HL-60 (cell line): Measurements from ENCODE around the gene RAB3C.

ENCODE experiments used
- DNase-seq, 2 experiments: peaks; one replicate each; pipeline ENCODE4 v3.0.0-alpha.2; 2010 to 2020; ENCODE audit warnings: low read depth in 1 of 2, low spot score in 1 of 2
- H3K27ac ChIP-seq: fragments of 250-450 bp; sonication (Bioruptor Pico); replicated peaks from 2 replicates; pipeline ENCODE4 v1.5.1; 2020; ENCODE audit warnings: mild to moderate bottlenecking, moderate library complexity
- H3K27me3 ChIP-seq: fragments of 250-450 bp; sonication (Bioruptor Pico); 2 replicates; pipeline ENCODE4 v1.5.1; 2021; ENCODE audit warnings: mild to moderate bottlenecking, moderate library complexity; ENCODE audit not compliant: insufficient read depth, poor library complexity, severe bottlenecking
- H3K4me3 ChIP-seq: replicated peaks from 2 replicates; pipeline ENCODE4 v1.5.1; 2011; ENCODE audit warnings: mild to moderate bottlenecking, control low read depth, low read length; ENCODE audit not compliant: insufficient read depth
- GABPA ChIP-seq: IDR thresholded peaks from 2 replicates; pipeline ENCODE4 v1.6.1; 2012; ENCODE audit warnings: low read depth
- POLR2AphosphoS5 ChIP-seq: IDR thresholded peaks from 2 replicates; pipeline ENCODE4 v1.6.1; 2012; ENCODE audit warnings: low read depth
- SPI1 ChIP-seq: IDR thresholded peaks from 2 replicates; pipeline ENCODE4 v1.6.1; 2012; ENCODE audit warnings: low read depth, mild to moderate bottlenecking, borderline replicate concordance
- TF ChIP-seq, protein P1 (sequence below): IDR thresholded peaks from one replicate; pipeline ENCODE4 v1.5.1; 2011; ENCODE audit warnings: low read length, control low read depth, inconsistent platforms; ENCODE audit not compliant: insufficient read depth
- TF ChIP-seq, protein P2 (sequence below): IDR thresholded peaks from 2 replicates; pipeline ENCODE4 v1.6.1; 2012; ENCODE audit warnings: low read depth; ENCODE audit not compliant: insufficient replicate concordance

The RAB3C gene

DNA sequence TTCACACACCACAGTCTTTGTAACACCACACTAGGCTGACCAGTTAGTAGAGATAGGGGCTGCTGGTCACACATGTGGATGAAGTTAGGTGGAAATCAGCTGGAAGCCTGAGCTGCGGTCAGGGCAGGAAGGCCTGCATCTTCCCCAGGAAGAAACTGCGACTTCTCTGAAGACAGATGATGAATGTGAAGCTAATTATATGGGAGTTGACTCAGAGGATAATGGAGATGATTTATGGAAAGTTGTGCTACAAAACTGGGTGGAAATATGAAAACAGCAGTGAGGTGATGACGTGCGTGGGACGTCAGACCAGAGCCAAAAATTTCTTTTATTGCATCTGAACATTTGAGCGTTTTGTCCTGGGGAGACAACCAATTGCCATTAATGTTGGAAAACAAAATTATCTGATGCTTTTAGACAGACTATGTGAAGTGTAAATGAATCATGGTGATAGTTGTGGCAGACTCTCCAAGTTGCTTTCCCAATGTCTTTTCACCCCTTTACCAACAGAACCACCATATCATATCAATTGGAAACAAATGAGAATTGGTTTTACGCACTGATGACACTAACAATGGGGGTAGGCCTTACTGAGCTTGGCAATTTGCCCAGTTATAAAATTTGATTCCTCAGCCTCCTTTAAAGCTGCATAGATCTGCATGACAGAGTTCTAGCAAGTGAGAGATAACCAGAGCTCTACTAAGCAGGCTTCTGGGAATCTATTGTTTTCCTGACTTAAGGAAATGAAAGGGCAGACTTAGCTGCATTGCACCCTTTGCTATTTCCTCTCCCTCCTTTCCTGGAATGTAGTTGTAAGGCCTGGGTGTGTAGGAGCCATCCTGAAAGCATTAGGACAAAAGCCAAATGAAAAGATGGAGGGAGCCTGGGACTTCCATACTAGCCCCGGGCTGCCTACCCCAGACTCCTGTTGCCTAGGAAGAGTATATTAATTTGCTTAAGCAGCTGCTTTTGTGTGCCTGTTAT lies 84.0 kb downstream of the RAB3C start:
- TF ChIP-seq, protein P1, sequence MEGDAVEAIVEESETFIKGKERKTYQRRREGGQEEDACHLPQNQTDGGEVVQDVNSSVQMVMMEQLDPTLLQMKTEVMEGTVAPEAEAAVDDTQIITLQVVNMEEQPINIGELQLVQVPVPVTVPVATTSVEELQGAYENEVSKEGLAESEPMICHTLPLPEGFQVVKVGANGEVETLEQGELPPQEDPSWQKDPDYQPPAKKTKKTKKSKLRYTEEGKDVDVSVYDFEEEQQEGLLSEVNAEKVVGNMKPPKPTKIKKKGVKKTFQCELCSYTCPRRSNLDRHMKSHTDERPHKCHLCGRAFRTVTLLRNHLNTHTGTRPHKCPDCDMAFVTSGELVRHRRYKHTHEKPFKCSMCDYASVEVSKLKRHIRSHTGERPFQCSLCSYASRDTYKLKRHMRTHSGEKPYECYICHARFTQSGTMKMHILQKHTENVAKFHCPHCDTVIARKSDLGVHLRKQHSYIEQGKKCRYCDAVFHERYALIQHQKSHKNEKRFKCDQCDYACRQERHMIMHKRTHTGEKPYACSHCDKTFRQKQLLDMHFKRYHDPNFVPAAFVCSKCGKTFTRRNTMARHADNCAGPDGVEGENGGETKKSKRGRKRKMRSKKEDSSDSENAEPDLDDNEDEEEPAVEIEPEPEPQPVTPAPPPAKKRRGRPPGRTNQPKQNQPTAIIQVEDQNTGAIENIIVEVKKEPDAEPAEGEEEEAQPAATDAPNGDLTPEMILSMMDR: no peak
- TF ChIP-seq GABPA: no peak
- no peak for TF ChIP-seq POLR2AphosphoS5
- no peak for TF ChIP-seq SPI1
- TF ChIP-seq, protein P2, sequence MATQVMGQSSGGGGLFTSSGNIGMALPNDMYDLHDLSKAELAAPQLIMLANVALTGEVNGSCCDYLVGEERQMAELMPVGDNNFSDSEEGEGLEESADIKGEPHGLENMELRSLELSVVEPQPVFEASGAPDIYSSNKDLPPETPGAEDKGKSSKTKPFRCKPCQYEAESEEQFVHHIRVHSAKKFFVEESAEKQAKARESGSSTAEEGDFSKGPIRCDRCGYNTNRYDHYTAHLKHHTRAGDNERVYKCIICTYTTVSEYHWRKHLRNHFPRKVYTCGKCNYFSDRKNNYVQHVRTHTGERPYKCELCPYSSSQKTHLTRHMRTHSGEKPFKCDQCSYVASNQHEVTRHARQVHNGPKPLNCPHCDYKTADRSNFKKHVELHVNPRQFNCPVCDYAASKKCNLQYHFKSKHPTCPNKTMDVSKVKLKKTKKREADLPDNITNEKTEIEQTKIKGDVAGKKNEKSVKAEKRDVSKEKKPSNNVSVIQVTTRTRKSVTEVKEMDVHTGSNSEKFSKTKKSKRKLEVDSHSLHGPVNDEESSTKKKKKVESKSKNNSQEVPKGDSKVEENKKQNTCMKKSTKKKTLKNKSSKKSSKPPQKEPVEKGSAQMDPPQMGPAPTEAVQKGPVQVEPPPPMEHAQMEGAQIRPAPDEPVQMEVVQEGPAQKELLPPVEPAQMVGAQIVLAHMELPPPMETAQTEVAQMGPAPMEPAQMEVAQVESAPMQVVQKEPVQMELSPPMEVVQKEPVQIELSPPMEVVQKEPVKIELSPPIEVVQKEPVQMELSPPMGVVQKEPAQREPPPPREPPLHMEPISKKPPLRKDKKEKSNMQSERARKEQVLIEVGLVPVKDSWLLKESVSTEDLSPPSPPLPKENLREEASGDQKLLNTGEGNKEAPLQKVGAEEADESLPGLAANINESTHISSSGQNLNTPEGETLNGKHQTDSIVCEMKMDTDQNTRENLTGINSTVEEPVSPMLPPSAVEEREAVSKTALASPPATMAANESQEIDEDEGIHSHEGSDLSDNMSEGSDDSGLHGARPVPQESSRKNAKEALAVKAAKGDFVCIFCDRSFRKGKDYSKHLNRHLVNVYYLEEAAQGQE: no peak
- no peak overlapping the region for H3K27ac ChIP-seq
- H3K27me3 ChIP-seq: no peaks in the 10 kb centered on the region
- DNase-seq: no peak
- no peak overlapping the region for H3K4me3 ChIP-seq

DNA sequence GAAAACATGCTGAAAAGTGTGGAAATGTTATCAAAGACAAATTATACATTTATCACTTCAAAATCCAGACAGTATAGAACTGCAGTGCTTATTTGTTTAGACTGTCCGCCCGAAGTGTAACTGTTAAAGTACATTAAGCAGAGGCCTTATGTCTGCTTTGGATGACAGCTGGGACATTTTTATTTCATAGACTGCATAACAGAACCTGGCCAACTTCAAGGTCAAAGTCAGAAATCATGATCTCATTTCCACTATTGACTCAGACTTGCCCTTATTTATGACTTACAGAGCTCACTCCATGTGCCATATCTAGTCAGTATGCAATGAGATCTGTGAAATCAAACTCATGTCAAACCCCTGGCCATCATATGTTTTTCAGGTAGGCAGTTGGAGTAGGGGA lies 87.7 kb downstream of the RAB3C start:
- Histone ChIP-seq H3K27ac (no peak overlapping the region), H3K27me3 (no peaks in the 10 kb centered on the region), H3K4me3 (no peak overlapping the region)
- TF ChIP-seq, protein P2: no peak
- no peak for TF ChIP-seq SPI1
- TF ChIP-seq GABPA: no peak
- no peak for TF ChIP-seq POLR2AphosphoS5
- TF ChIP-seq, protein P1: no peak
- no peak for DNase-seq

DNA sequence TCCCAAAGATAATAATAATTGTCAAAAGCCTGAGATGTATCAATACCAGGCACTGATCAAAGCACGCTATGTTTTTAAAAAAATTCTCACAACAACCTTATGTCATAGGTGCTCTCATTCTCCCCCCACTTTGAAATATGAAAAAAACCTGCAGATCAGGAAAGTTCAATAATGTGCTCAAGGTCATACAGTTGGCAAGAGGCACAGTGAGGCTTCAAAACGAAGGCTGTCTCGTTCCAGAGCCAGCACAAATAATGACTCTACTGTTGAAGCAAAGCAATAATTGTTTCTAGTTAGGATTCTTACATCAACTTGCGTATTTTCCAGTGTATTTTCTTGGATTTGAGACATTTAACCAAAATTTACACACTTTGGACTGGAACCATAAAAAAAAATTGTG lies 88.3 kb downstream of the RAB3C start:
- TF ChIP-seq, protein P1: no peak
- no peak for TF ChIP-seq POLR2AphosphoS5
- TF ChIP-seq SPI1: no peak
- H3K27ac ChIP-seq: no peak overlapping the region
- no peak overlapping the region for H3K4me3 ChIP-seq
- no peaks in the 10 kb centered on the region for H3K27me3 ChIP-seq
- DNase-seq: no peak
